H1 (cell line): ENCODE results near the gene DYNC1H1.

Experiments used
- CHD1 ChIP-seq: IDR thresholded peaks from 2 replicates; pipeline ENCODE4 v1.6.1; 2012; ENCODE audit warnings: low read depth, low read length, improper control_type of control experiment
- CTCF ChIP-seq, 3 experiments: IDR thresholded peaks; 1 replicate in 2 of 3; 2 replicates in 1 of 3; pipeline versions ENCODE4 v1.5.1 to v1.6.1; 2011; ENCODE audit warnings: low read length in 3 of 3, mild to moderate bottlenecking in 3 of 3, inconsistent platforms in 2 of 3, low read depth in 1 of 3, moderate library complexity in 1 of 3; ENCODE audit not compliant: insufficient read depth in 1 of 3; ENCODE audit errors: control extremely low read depth in 1 of 3
- JUND ChIP-seq: IDR thresholded peaks from 2 replicates; pipeline ENCODE4 v1.6.1; 2011; ENCODE audit warnings: mild to moderate bottlenecking, improper control_type of control experiment, low read length
- MAX ChIP-seq: IDR thresholded peaks from 2 replicates; pipeline ENCODE4 v1.6.1; 2012; ENCODE audit warnings: inconsistent platforms
- SP1 ChIP-seq: IDR thresholded peaks from 2 replicates; pipeline ENCODE4 v1.6.1; 2011; ENCODE audit warnings: low read depth, low read length

GRCh38 chr14:102063109-102063807 lies 98.9 kb downstream of the DYNC1H1 start:
- TF ChIP-seq SP1 (no peak), MAX (no peak), CHD1 (no peak), JUND (no peak), CTCF (IDR thresholded peaks at IDR 0.05; ENCODE audit: control extremely low read depth in 1 of 3, insufficient read depth in 1 of 3, low read depth in 1 of 3, low read length in 3 of 3) (no peak; a peak in 1 of 4 replicates)
